CD14-positive monocyte (primary cell): Measurements from ENCODE around the gene PACSIN2. TPM values are rescaled to one million over a fixed set of nuclear protein-coding genes. Genes with fewer than 3 reads are reported as not detected.
A peak's percentile ranks its signal among the peaks of the same experiment; 100 is the strongest.

Source experiments
- DNase-seq, 3 donors: peaks; one replicate each; pipeline ENCODE4 v3.0.0-alpha.2; 2011 to 2022
- H2AFZ ChIP-seq: 2 replicates; pipeline ENCODE4 v1.6.0; 2012; ENCODE audit warnings: mild to moderate bottlenecking, low read depth, low read length, inconsistent platforms; ENCODE audit not compliant: insufficient read depth, poor library complexity, severe bottlenecking
- H3K27ac ChIP-seq, 2 donors: 1 replicate in 1 of 2; 2 replicates in 1 of 2; pipeline ENCODE4 v1.5.1; 2012 to 2013; ENCODE audit warnings: low read length in 2 of 2, control low read depth in 1 of 2, inconsistent platforms in 1 of 2, low read depth in 1 of 2, mild to moderate bottlenecking in 1 of 2
- H3K27me3 ChIP-seq, 2 donors: one replicate each; pipeline versions ENCODE4 v1.6.0 to v1.6.1; 2011 to 2013; ENCODE audit warnings: low read length in 2 of 2; ENCODE audit not compliant: control insufficient read depth in 2 of 2, insufficient read depth in 2 of 2
- H3K36me3 ChIP-seq, 2 donors: replicated peaks in 1 of 2; 1 replicate in 1 of 2; 2 replicates in 1 of 2; pipeline versions ENCODE4 v1.5.1 to v1.6.1; 2012 to 2013; ENCODE audit warnings: low read length in 2 of 2, control low read depth in 1 of 2, inconsistent platforms in 1 of 2, mild to moderate bottlenecking in 1 of 2; ENCODE audit not compliant: insufficient read depth in 2 of 2, control insufficient read depth in 1 of 2
- H3K4me1 ChIP-seq, 2 donors: 1 replicate in 1 of 2; 2 replicates in 1 of 2; pipeline versions ENCODE4 v1.5.1 to v1.6.1; 2012 to 2013; ENCODE audit warnings: low read length in 2 of 2, control low read depth in 1 of 2, inconsistent platforms in 1 of 2, mild to moderate bottlenecking in 1 of 2, moderate library complexity in 1 of 2; ENCODE audit not compliant: insufficient read depth in 2 of 2, control insufficient read depth in 1 of 2
- H3K4me2 ChIP-seq: replicated peaks from 2 replicates; pipeline ENCODE3; 2012; ENCODE audit warnings: low read length, moderate library complexity, mild to moderate bottlenecking; ENCODE audit not compliant: poor library complexity, severe bottlenecking; ENCODE audit errors: extremely low read depth
- H3K4me3 ChIP-seq, 3 experiments: fragments of 200-600 bp in 1 of 3; sonication (generic) in 1 of 3; replicated peaks in 1 of 3; 1 replicate in 2 of 3; 2 replicates in 1 of 3; pipeline ENCODE4 v1.5.1; 2011 to 2013; ENCODE audit warnings: low read length in 3 of 3, mild to moderate bottlenecking in 3 of 3, control low read depth in 2 of 3, low read depth in 2 of 3, inconsistent platforms in 1 of 3, moderate library complexity in 1 of 3
- H3K79me2 ChIP-seq: 2 replicates; pipeline ENCODE4 v1.6.0; 2012; ENCODE audit warnings: mild to moderate bottlenecking, control low read depth, inconsistent platforms, low read length, moderate library complexity; ENCODE audit not compliant: insufficient read depth
- H3K9ac ChIP-seq: 2 replicates; pipeline ENCODE4 v1.6.0; 2017; ENCODE audit warnings: low read length, mild to moderate bottlenecking; ENCODE audit not compliant: insufficient read depth, poor library complexity, severe bottlenecking
- H3K9me3 ChIP-seq, 2 donors: replicated peaks in 1 of 2; 1 replicate in 1 of 2; 2 replicates in 1 of 2; pipeline versions ENCODE4 v1.5.1 to v1.6.1; 2012 to 2013; ENCODE audit warnings: low read length in 2 of 2, control low read depth in 1 of 2; ENCODE audit not compliant: control insufficient read depth in 1 of 2, insufficient read depth in 1 of 2
- H4K20me1 ChIP-seq: 2 replicates; pipeline ENCODE4 v1.6.0; 2012; ENCODE audit warnings: mild to moderate bottlenecking, low read length, control low read depth, moderate library complexity; ENCODE audit not compliant: insufficient read depth
- H3K27ac Mint-ChIP-seq, 7 donors: one replicate each; pipeline ENCODE4 v1.8.0; 2020; ENCODE audit warnings: mild to moderate bottlenecking in 7 of 7, mixed read lengths in 7 of 7, moderate library complexity in 6 of 7, inconsistent platforms in 2 of 7
- H3K27me3 Mint-ChIP-seq, 3 donors: one replicate each; pipeline ENCODE4 v1.8.0; 2021 to 2022; ENCODE audit warnings: low read depth in 3 of 3, mild to moderate bottlenecking in 3 of 3, mixed read lengths in 3 of 3, moderate library complexity in 3 of 3, inconsistent platforms in 1 of 3
- H3K36me3 Mint-ChIP-seq, 2 donors: one replicate each; pipeline ENCODE4 v1.8.0; 2020; ENCODE audit warnings: mixed read lengths in 2 of 2, inconsistent platforms in 1 of 2, mild to moderate bottlenecking in 1 of 2
- H3K4me1 Mint-ChIP-seq: one replicate; pipeline ENCODE4 v1.8.0; 2020; ENCODE audit warnings: mild to moderate bottlenecking, mixed read lengths
- H3K4me3 Mint-ChIP-seq, 2 donors: one replicate each; pipeline ENCODE4 v1.8.0; 2020; ENCODE audit warnings: mild to moderate bottlenecking in 2 of 2, mixed read lengths in 2 of 2, moderate library complexity in 1 of 2
- H3K9me3 Mint-ChIP-seq, 7 donors: one replicate each; pipeline ENCODE4 v1.8.0; 2020 to 2022; ENCODE audit warnings: mixed read lengths in 7 of 7, mild to moderate bottlenecking in 6 of 7, moderate library complexity in 6 of 7, inconsistent platforms in 2 of 7
- CTCF ChIP-seq: fragments of 200-600 bp; IDR thresholded peaks from one replicate; pipeline ENCODE4 v1.8.0; 2022; ENCODE audit warnings: antibody characterized with exemption, mild to moderate bottlenecking
- WGBS: methylation state at CpG from one replicate; pipeline ENCODE4 v1.1.5; 2013; ENCODE audit warnings: missing lambda C conversion rate; ENCODE audit not compliant: insufficient coverage; 5-methylcytosine and 5-hydroxymethylcytosine counted together
- intact Hi-C, 2 donors: fragments of 100-400 bp; cut with micrococcal nuclease; formaldehyde crosslinking; loops; one replicate each; pipeline versions ENCODE4 v1.15.0 to v1.15.1; 2023
- polyA plus RNA-seq, 3 donors: library from polyadenylated mRNA; depleted of rRNA in 1 of 3; unstranded in 2 of 3; stranded (reverse) in 1 of 3; fragments of 300-500 nt in 2 of 3; fragments of >200 nt in 1 of 3; fragmentation: Illumina TruSeq in 2 of 3; gene quantifications; 1 replicate in 2 of 3; 2 replicates in 1 of 3; pipeline ENCODE4 v1.2.3, GENCODE V29; 2012 to 2021

Gene PACSIN2
- polyA plus RNA-seq, 3 donors = 31.2 to 45.7 (median 40.2) TPM

- Mint-ChIP-seq H3K27me3 (peaks cover 0 to 3% (median 0%) of the 10 kb centered on the region in 3 donors), H3K27ac (no peak overlapping the region), H3K4me1 (peaks cover 66% of the 10 kb centered on the region), H3K4me3 (no peak overlapping the region), H3K36me3 (peaks cover 3 to 4% of the 10 kb centered on the region in 2 donors), H3K9me3 (no peaks in the 10 kb centered on the region)
- Histone ChIP-seq H3K36me3 (no peaks in the 10 kb centered on the region), H4K20me1 (peaks cover 99% of the 10 kb centered on the region), H3K4me1 (peaks cover 33 to 56% of the 10 kb centered on the region in 2 donors), H3K4me2 (no peak overlapping the region), H3K79me2 (peaks cover 100% of the 10 kb centered on the region), H3K9me3 (no peaks in the 10 kb centered on the region), H3K4me3 (no peak overlapping the region), H3K27ac (no peak overlapping the region), H3K9ac (no peak overlapping the region), H2AFZ (no peak overlapping the region), H3K27me3 (no peaks in the 10 kb centered on the region)
- DNase-seq = no peak
- WGBS = 96% methylated on average over 4 of the region's 5 CpGs
- no peak for TF ChIP-seq CTCF
- intact Hi-C loops = no loop called here
These were observed 8.9 kb downstream of the PACSIN2 start for GRCh38 chr22:43006016-43006505.

DNA sequence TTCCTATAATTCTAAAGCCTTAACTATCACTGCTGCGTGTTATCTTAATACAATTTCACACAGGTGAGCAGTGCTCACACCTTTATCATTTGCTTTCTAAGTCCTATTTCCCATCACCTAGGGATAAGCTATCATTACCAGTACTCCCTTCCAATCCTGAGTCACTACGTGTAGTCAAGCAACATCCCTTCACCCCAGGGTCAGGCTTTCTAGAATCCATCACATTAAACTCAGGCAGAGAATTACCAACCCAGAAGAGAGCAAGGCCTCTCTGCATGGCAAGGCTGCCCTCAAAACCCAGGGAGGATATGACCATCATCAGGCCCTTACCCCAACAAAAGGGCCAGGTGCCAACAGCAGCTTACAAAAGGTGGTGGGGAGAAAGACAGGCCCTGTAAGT is 9.8 kb downstream of the PACSIN2 start:
- Mint-ChIP-seq H3K36me3 (peaks cover 3 to 4% of the 10 kb centered on the region in 2 donors), H3K27me3 (peaks cover 0 to 3% (median 0%) of the 10 kb centered on the region in 3 donors), H3K27ac (peak overlapping the region in 3 of 7 donors; percentile 32 to 57 (median 44)), H3K4me1 (peaks cover 75% of the 10 kb centered on the region), H3K9me3 (no peaks in the 10 kb centered on the region), H3K4me3 (no peak overlapping the region)
- peaks cover 43 to 65% of the 10 kb centered on the region in 2 donors for H3K4me1 ChIP-seq
- peaks cover 100% of the 10 kb centered on the region for H4K20me1 ChIP-seq
- no peak for DNase-seq
- peaks cover 100% of the 10 kb centered on the region for H3K79me2 ChIP-seq
- no peaks in the 10 kb centered on the region for H3K36me3 ChIP-seq
- H3K9ac ChIP-seq = no peak overlapping the region
- no peak overlapping the region for H3K4me2 ChIP-seq
- no peak overlapping the region for H2AFZ ChIP-seq
- intact Hi-C loops = no loop called here
- H3K9me3 ChIP-seq = no peaks in the 10 kb centered on the region
- 94% methylated on average over 2 of the region's 2 CpGs for WGBS
- H3K27ac ChIP-seq = no peak overlapping the region
- no peak for TF ChIP-seq CTCF
- no peak overlapping the region for H3K4me3 ChIP-seq
- no peaks in the 10 kb centered on the region for H3K27me3 ChIP-seq
